Fibroblast of mammary gland (primary cell): ENCODE results near the gene RIPK4.

Experiments
- DNase-seq: peaks from one replicate; pipeline ENCODE4 v3.0.0-alpha.2; 2010; ENCODE audit warnings: low read depth
- H3K4me3 ChIP-seq: 2 replicates; pipeline ENCODE4 v1.5.1; 2011; ENCODE audit warnings: low read depth, mild to moderate bottlenecking, low read length, moderate library complexity; ENCODE audit not compliant: control insufficient read depth
- TF ChIP-seq, protein P1 (sequence below): conservative IDR thresholded peaks from 2 replicates; pipeline ENCODE4 v1.5.1; 2011; ENCODE audit warnings: low read depth, low read length, inconsistent platforms; ENCODE audit not compliant: control insufficient read depth, insufficient read depth

The RIPK4 gene

DNA sequence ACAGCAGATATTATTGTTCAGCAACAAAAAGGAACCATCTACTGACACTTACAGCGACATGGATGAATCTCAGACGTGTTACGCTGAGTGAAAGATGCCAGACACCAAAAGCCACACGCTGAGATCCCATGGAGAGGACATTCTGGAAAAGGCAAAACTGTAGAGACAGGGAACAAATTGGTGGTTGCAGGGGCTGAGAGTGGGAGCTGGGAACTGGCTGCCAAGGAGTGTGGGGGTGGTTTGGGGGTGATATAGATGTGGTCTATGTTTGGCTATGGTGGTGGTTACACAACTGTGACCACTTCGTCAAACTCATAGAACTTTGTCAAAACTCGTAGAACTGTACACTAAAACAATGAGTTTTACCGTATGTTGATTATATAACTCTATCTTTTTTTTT lies 57.7 kb downstream of the RIPK4 start:
- TF ChIP-seq, protein P1, sequence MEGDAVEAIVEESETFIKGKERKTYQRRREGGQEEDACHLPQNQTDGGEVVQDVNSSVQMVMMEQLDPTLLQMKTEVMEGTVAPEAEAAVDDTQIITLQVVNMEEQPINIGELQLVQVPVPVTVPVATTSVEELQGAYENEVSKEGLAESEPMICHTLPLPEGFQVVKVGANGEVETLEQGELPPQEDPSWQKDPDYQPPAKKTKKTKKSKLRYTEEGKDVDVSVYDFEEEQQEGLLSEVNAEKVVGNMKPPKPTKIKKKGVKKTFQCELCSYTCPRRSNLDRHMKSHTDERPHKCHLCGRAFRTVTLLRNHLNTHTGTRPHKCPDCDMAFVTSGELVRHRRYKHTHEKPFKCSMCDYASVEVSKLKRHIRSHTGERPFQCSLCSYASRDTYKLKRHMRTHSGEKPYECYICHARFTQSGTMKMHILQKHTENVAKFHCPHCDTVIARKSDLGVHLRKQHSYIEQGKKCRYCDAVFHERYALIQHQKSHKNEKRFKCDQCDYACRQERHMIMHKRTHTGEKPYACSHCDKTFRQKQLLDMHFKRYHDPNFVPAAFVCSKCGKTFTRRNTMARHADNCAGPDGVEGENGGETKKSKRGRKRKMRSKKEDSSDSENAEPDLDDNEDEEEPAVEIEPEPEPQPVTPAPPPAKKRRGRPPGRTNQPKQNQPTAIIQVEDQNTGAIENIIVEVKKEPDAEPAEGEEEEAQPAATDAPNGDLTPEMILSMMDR, result no peak
- H3K4me3 ChIP-seq, result no peak overlapping the region
- DNase-seq, result no peak

DNA sequence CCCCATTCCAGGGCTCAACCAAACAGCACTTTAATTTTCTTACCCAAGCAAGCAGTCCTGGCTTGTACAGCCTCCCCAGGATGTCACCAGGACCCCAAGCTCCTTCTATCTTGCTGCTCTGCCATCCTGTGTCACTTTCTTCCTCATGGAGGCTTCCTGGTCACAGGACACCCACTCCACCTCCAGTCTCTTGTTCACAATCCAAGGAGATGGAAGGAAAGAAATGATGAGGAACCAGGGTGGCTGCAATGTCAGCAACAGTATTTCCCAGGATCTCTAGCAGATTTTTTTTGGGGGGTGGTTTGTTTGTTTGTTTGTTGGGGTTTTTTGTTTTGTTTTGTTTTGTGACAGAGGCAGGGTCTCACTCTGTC lies 58.9 kb downstream of the RIPK4 start:
- TF ChIP-seq, protein P1, result no peak
- H3K4me3 ChIP-seq, result no peak overlapping the region
- no peak for DNase-seq

DNA sequence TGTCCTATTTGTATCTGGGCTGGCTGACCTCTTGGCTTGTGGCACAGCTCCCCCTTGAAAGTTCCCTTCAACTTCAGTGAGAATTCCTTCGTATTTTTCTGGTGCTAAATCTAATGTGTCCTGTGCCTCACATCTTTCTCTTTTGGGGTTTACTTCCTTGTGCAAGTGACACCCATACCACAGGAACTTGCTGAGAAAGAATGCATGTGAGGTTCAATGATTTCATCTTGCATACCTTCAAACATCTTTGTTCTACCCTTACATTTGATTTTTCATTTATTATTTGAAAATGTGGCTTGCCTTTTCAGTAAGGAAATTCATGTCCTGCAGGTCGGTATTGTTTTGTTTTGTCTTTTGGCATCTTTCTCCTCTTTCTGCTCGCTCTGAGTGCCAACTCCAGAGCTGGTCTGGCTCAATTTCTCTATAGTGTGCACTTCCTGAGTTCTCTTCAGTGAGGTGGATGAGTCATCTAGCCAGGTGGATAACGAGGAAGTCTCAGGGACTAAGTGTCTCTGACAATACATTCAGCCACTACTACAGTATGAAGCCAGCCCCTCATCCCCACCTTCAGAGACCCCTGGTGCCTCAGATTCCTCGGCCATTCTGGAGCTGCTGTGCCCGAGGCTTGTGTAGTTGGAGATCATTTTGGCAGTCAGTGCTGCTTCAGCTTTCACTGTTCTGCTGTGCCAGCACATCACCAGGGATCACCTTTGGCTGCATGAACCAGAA lies 59.5 kb downstream of the RIPK4 start:
- TF ChIP-seq, protein P1, result no peak
- no peak for DNase-seq
- H3K4me3 ChIP-seq, result no peak overlapping the region

DNA sequence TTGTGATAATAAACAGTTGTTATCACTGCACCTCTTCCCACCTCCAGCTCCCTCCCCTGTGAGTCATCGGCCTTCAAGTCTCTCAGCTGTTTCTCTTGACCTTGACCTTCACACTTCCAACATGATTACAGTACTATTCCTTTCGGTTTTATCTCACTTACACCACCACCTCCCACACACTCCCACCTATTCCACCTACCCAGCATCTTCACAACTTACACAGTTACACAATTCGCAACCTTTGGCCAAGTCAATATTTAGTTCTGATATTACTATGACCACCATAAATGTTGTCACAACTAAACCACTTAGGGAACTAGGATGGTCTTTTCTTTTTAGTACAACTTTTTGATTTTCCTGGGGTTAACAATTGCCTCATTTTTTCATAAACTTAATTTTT lies 60.2 kb downstream of the RIPK4 start:
- no peak overlapping the region for H3K4me3 ChIP-seq
- DNase-seq, result peak; percentile 19
- TF ChIP-seq, protein P1, result no peak

DNA sequence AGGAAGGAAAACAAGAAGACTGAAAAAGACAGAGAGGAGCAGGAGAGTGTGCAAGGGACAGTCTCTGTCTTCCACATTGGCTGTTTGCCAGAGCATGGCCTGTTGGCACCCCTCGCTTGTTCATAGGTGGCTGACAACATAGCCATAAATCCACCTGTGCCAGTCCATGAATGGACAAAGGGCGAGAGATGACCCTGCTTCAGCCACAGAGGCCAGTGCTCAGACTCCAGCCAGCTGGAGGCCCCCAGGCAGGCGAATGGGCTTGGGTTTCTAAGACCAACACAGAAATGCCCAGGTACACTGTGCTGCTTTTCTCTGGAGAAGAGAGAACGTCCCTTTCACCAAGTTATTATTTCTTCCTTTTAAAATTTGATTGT lies 60.6 kb downstream of the RIPK4 start:
- TF ChIP-seq, protein P1, result no peak
- H3K4me3 ChIP-seq, result no peak overlapping the region
- no peak for DNase-seq

DNA sequence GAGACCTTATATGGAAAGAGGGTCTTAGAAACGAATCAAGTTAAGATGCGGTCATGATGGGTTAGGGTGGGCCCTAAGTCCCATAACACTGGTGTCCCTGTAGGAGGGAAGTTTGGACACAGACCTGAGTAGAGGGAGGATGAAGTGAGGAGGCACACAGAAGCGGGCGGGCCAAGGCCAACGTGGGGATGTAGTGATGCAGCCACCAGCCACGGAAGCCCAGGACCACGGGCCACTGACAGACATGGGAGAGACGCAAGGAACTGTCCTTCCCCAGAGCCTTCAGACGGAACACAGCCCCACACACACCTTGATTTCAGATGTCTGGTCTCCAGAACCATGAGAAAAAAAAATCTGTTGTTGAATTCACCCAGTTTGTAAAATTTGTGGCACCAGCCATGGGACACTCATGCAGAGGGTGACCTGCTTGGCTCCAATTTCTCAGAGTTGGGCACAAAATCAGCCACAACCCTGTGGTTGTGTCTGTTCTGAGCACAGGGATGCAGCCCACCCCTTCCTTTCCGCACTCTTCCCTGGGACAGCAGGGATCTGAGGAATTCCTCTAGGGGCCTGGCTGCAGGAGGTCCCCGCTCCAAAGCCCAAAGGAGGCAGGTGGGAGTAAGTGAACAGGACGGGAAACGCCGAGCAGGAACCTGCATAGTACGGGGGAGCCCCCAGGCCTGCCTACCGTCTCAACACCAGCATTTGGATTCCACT lies 61.1 kb downstream of the RIPK4 start:
- TF ChIP-seq, protein P1, result no peak
- H3K4me3 ChIP-seq, result no peak overlapping the region
- no peak for DNase-seq
